Neural progenitor cell (in vitro differentiated cells): ENCODE data around the gene PCDHB13.
"Not testable (repeated sequence)": the region's sequence is repeated elsewhere in the genome, so short reads cannot be mapped to it uniquely, and the experiment has no call there.

Experiments
- EZH2 ChIP-seq: fragments of 200-600 bp; sonication (generic); IDR thresholded peaks from 2 replicates; pipeline ENCODE4 v1.6.1; 2017; ENCODE audit warnings: antibody characterized with exemption, mild to moderate bottlenecking, moderate library complexity
- TF ChIP-seq, protein P1 (sequence below): fragments of 200-600 bp; sonication (generic); IDR thresholded peaks from 2 replicates; pipeline ENCODE4 v1.5.1; 2017; ENCODE audit warnings: antibody characterized with exemption, mild to moderate bottlenecking

GRCh38 chr5:141194332-141194731 lies 19.4 kb upstream of the PCDHB13 start:
- TF ChIP-seq, protein P1, sequence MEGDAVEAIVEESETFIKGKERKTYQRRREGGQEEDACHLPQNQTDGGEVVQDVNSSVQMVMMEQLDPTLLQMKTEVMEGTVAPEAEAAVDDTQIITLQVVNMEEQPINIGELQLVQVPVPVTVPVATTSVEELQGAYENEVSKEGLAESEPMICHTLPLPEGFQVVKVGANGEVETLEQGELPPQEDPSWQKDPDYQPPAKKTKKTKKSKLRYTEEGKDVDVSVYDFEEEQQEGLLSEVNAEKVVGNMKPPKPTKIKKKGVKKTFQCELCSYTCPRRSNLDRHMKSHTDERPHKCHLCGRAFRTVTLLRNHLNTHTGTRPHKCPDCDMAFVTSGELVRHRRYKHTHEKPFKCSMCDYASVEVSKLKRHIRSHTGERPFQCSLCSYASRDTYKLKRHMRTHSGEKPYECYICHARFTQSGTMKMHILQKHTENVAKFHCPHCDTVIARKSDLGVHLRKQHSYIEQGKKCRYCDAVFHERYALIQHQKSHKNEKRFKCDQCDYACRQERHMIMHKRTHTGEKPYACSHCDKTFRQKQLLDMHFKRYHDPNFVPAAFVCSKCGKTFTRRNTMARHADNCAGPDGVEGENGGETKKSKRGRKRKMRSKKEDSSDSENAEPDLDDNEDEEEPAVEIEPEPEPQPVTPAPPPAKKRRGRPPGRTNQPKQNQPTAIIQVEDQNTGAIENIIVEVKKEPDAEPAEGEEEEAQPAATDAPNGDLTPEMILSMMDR = not testable (repeated sequence)
- not testable (repeated sequence) for TF ChIP-seq EZH2
